Epithelial cell of esophagus (primary cell): ENCODE measurements around the gene CRYGB.

Experiments
- DNase-seq: peaks from one replicate; pipeline ENCODE4 v3.0.0; 2010; ENCODE audit warnings: low read depth
- H3K4me3 ChIP-seq: 2 replicates; pipeline ENCODE4 v1.5.1; 2011; ENCODE audit warnings: mild to moderate bottlenecking, low read length, control low read depth
- CTCF ChIP-seq: IDR thresholded peaks from 2 replicates; pipeline ENCODE4 v1.5.1; 2011; ENCODE audit warnings: low read depth, mild to moderate bottlenecking, low read length, control low read depth, inconsistent platforms; ENCODE audit not compliant: insufficient read depth; ENCODE audit errors: missing control alignments

The CRYGB gene

GRCh38 chr2:208097801-208098200 lies 48.2 kb downstream of the CRYGB start:
- no peak overlapping the region for H3K4me3 ChIP-seq
- DNase-seq, result no peak
- TF ChIP-seq CTCF, result no peak

- H3K4me3 ChIP-seq, result no peak overlapping the region
- no peak for DNase-seq
These were observed 48.6 kb downstream of the CRYGB start for GRCh38 chr2:208097313-208097712.

DNA sequence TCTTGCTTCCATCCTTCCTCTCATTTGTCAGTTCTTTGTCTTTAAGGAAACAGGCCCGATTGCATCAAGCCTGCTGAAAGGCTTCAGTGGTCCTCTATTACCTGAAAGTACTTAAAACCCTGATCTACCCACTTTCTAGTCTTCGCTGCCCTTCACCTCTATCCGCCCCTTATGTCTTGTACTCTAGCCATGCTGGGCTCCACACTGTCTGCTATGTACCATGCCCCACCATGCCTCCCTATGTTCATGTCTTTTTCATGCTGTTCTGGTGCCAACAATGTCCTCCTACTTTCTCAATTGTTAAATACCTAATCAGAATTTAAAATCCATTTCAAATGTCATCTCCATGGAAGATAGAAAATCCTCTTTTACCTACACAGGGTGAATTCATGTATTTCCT lies 49.9 kb downstream of the CRYGB start:
- H3K4me3 ChIP-seq, result no peak overlapping the region
- DNase-seq, result no peak
- no peak for TF ChIP-seq CTCF

More at GRCh38 chr2:208097313-208097712, 48.6 kb downstream of the CRYGB start:
- no peak for TF ChIP-seq CTCF

DNA sequence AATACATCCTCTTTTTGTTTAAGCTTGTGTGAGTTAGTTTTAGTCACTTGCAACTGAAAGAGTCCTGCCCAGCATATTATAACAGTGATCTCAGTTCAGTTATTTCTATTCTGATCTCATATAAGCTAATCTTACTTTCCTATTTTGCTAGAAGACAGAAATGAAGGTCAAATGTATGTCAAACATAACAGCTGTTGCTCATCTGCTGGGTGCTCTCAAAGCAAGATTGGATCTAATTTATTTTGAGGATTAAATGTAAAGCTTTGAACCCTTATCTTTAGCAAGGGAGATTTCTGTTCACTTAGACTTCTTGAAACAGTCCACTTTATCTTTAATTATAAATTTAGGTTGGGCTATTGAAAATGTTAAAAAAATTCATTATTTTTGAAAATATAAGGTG lies 52.8 kb downstream of the CRYGB start:
- no peak for TF ChIP-seq CTCF
- no peak for DNase-seq
- H3K4me3 ChIP-seq, result no peak overlapping the region
